ENCODE data around the gene MCF2L. TPM values are rescaled to one million over a fixed set of nuclear protein-coding genes. Genes with fewer than 3 reads are reported as not detected.

Gene MCF2L
- total RNA-seq, 2 experiments from 2014 or later: 1.6 to 2.8 TPM

DNA sequence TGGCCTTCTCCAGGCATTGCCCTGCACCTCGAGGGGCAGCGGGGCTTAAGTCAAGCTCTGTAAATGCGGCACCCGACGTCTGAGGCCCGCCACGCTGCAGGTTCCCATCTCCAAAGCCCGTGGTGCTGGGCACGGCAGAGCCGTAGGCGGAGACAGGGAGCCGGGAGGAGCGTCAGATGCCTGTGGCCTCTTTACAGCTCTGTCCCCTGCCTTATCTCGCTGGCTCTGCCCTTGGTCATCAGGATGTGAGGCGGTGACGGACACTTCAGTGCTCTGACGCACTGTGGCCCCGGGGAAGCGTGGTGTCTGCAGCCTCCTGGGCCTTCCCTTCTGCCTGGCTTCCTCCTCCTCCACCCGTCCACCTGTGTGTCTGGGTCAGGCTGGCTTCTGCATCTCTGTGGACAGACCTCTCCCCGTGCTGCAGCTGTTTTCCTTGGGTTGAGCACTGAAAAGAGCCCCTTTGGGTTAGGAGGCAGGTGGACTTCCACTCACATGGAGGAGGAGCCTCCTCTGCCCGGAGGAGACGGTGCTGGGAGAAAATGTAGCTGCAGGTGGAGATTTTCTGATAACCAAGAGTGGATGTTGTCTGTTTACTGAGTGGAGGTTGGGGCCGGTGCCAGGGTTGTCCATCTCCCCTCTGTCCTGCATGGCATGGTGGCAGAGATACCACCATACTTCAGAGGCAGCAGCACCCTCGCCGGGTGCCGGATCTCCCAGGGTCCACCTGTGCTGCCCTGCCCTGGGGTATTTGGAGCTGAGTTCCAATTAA, 14.6 kb downstream of the MCF2L start:
- DNase-seq: no peak
- Mint-ChIP-seq H3K27ac (no peak overlapping the region), H3K9me3 (ENCODE audit: low read depth) (no peaks in the 10 kb centered on the region), H3K4me1 (no peaks in the 10 kb centered on the region), H3K4me3 (no peak overlapping the region), H3K36me3 (no peaks in the 10 kb centered on the region), H3K27me3 (peaks cover 2% of the 10 kb centered on the region)
- no peak for ATAC-seq
- CTCF ChIA-PET: no interaction called here

DNA sequence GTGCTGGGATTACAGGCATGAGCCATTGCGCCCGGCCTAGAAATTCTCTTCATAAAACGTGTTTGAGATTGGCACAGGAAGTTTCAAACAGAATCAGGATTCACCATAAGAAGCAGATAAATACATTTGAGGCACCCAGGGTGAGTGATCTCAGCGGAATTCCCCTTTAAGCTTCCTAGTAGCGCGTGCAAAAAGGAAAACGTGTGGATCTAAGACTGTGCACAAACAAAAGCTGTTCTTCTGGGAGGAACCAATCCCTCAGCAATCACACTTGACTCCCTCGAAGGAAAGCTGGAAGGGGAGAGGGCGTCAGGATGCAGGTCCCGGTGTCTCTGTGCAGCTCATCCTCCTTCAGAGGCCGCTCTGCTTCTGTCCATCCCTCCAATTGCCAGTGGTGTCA, 15.5 kb downstream of the MCF2L start:
- no peaks in the 10 kb centered on the region for H3K4me1 Mint-ChIP-seq
- no peaks in the 10 kb centered on the region for H3K9me3 Mint-ChIP-seq (ENCODE audit: low read depth)
- H3K27ac Mint-ChIP-seq: no peak overlapping the region
- H3K4me3 Mint-ChIP-seq: no peak overlapping the region
- DNase-seq: no peak
- H3K27me3 Mint-ChIP-seq: peaks cover 2% of the 10 kb centered on the region
- CTCF ChIA-PET: interaction anchor here (1.1 kb wide), 1 partner anchor 15 kb away, joined by 3 read pairs; the partner anchor contains the start of gene MCF2L
- H3K36me3 Mint-ChIP-seq: no peaks in the 10 kb centered on the region
- ATAC-seq: no peak

DNA sequence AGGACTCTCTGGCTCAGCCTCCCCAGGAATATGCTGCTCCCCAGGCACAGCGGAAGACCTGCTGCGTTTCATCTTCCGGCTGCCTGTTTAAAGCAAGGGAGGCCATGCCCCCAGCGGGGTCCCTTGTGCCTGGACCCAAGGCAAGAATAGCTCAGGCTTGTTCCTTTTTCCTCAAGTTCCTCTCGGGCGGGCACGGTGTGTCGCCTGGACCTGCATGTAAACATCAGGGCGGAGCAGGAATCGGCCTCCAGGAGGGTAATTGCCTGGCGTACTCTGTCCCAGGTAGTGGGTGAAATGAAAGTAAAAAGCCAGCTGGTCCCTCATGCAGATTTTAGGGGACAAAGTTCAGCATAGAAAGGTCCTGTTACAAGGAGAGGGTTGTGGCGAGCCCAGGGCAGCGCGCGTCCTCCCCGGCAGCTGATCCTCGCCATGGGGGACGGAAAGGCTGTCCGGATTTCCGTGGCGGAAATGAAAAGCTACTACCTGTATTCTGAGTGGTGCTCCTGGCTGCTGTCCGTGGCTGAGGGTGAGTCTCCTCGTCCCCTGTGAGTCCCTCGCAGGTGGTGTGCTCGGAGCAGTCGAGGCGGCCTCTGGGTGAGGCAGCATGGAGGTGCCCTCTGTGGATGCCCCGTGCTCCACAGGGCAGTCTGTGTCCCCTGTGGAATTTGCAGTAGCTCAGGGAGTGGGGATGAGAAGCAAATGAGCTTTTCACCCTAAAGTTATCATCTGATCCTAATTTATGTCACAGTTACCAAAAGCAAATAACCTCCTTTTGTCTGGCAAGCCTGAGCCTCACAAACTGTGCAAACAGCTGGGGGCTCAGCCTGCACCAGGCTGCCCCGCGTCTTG, 16.2 kb downstream of the MCF2L start:
- H3K9me3 Mint-ChIP-seq (ENCODE audit: low read depth): no peaks in the 10 kb centered on the region
- ATAC-seq (no peak), DNase-seq (no peak)
- H3K4me1 Mint-ChIP-seq: no peaks in the 10 kb centered on the region
- no peaks in the 10 kb centered on the region for H3K36me3 Mint-ChIP-seq
- no peak overlapping the region for H3K27ac Mint-ChIP-seq
- H3K4me3 Mint-ChIP-seq: no peak overlapping the region
- CTCF ChIA-PET: interaction anchor here (1.1 kb wide), 1 partner anchor 16 kb away, joined by 3 read pairs; the partner anchor contains the start of gene MCF2L
- H3K27me3 Mint-ChIP-seq: no peaks in the 10 kb centered on the region

DNA sequence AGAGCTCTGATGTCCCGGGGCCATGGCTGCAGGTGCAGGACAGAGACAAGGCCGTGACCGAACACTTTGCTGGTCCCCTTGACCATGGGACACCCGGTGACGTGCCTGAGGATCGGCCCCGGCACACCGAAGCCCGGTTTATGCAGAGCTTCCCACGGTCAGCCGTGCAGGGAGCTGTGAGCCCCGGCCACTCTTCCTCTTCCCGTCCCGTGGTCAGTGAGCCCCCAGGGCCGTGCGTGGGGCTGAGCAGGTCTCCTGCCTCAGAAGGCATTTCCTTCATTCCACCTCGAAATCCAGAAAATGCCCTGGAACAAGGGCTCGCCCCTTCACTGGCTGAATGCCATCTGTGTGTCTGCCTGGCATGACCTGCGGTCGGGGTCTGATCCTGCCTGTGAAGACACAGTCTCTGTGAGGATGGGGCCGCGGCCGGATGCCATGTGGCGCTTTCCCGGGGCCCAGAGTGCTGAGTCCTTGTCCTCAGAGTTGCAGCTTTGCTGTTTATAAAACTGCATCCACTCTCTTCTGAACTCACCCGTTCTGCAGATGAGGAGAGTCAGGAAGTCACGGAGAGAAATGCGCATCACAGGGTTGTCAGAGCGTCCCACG, 16.9 kb downstream of the MCF2L start:
- Mint-ChIP-seq H3K36me3 (no peaks in the 10 kb centered on the region), H3K9me3 (ENCODE audit: low read depth) (no peaks in the 10 kb centered on the region), H3K4me3 (no peak overlapping the region), H3K27me3 (no peaks in the 10 kb centered on the region), H3K27ac (no peak overlapping the region), H3K4me1 (no peaks in the 10 kb centered on the region)
- CTCF ChIA-PET: no interaction called here
- DNase-seq: no peak
- ATAC-seq: no peak

- H3K9me3 Mint-ChIP-seq (ENCODE audit: low read depth): no peaks in the 10 kb centered on the region
- H3K36me3 Mint-ChIP-seq: no peaks in the 10 kb centered on the region
- no peak overlapping the region for H3K4me3 Mint-ChIP-seq
- ATAC-seq (no peak), DNase-seq (no peak)
- no peaks in the 10 kb centered on the region for H3K4me1 Mint-ChIP-seq
- H3K27me3 Mint-ChIP-seq: no peaks in the 10 kb centered on the region
- CTCF ChIA-PET: no interaction called here
- H3K27ac Mint-ChIP-seq: no peak overlapping the region
These were observed 17.5 kb downstream of the MCF2L start for GRCh38 chr13:112986470-112986869.

DNA sequence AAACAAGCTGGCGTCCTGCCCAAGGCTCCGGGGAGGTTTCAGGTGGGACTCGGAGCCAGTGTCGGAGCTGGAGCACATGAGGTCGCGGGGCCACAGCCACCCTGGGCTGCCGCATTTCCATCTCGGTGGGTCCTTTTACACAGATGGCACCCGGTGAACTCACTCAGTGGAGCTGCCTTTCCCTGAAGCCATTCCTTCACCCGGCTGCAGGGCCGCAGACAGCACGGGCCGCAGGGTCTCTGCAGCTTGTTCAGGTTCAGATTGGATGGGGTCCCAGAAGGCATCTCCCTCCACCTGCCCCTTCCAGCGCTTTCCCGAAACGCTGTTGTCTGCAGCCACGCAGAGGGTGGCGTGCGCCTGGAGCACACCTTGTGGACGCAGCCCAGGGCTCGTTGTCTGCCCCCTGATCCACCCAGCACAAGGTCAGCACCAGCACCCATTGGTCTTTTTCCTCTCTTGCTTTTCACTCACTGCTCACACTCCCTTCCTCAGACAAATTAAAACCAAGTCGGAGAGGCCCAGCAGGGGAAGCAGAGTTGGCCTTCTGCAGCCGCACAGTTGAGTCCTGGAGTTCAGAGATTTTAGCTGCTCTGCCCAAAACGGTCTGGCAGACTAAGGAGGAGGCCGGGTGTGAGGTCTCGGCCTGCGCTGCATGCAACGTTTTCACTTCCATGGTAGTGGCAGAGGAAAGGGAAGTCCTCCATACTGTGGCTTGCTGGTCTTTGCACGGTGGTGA, 18.1 kb downstream of the MCF2L start:
- CTCF ChIA-PET: no interaction called here
- DNase-seq (no peak), ATAC-seq (no peak)
- no peaks in the 10 kb centered on the region for H3K9me3 Mint-ChIP-seq (ENCODE audit: low read depth)
- no peaks in the 10 kb centered on the region for H3K27me3 Mint-ChIP-seq
- H3K4me1 Mint-ChIP-seq: no peaks in the 10 kb centered on the region
- H3K4me3 Mint-ChIP-seq: no peak overlapping the region
- H3K27ac Mint-ChIP-seq: no peak overlapping the region
- H3K36me3 Mint-ChIP-seq: no peaks in the 10 kb centered on the region

DNA sequence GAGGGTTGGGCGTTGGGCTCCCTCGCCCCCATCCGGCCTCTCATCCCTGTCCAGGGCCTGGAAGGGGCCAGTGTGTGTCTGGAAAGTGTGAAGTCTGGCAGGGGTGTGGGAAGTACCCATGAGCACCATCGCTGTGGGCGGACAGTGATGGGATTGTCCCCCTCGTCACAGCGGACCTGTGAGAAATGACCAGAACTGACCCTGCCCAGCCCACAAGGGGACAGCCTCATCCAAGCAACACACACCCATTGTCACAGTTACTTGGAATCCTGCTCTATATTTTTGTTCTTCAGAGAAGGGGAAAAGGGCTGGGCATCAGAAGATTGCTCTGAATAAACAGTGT, 18.6 kb downstream of the MCF2L start:
- Mint-ChIP-seq H3K9me3 (ENCODE audit: low read depth) (no peaks in the 10 kb centered on the region), H3K4me1 (no peaks in the 10 kb centered on the region), H3K36me3 (no peaks in the 10 kb centered on the region), H3K4me3 (no peak overlapping the region), H3K27ac (no peak overlapping the region), H3K27me3 (no peaks in the 10 kb centered on the region)
- DNase-seq (no peak), ATAC-seq (no peak)
- CTCF ChIA-PET: no interaction called here

DNA sequence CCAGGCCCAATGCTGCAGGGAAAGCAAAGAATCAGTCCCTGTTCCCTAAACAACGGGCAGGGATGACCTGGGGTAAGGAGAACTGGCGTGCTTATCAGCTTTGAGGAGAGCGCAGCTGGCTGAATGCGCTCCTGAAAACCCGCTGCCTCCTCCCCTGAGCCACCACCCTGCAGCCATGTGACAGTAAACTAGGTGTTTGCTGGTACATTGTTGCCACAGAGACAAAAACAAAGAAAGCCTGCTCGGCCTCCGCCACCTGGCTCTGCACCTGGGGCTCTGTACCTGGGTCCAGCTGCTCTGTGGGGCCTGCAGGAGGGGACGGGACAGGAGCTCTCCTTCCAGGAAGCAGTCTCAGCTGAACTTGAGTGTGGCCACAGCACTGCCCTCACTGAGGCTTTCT, 21.8 kb downstream of the MCF2L start:
- H3K4me3 Mint-ChIP-seq: no peak overlapping the region
- no peaks in the 10 kb centered on the region for H3K4me1 Mint-ChIP-seq
- ATAC-seq (no peak), DNase-seq (no peak)
- H3K9me3 Mint-ChIP-seq (ENCODE audit: low read depth): no peaks in the 10 kb centered on the region
- H3K36me3 Mint-ChIP-seq: no peaks in the 10 kb centered on the region
- no peak overlapping the region for H3K27ac Mint-ChIP-seq
- CTCF ChIA-PET: no interaction called here
- H3K27me3 Mint-ChIP-seq: no peaks in the 10 kb centered on the region

DNA sequence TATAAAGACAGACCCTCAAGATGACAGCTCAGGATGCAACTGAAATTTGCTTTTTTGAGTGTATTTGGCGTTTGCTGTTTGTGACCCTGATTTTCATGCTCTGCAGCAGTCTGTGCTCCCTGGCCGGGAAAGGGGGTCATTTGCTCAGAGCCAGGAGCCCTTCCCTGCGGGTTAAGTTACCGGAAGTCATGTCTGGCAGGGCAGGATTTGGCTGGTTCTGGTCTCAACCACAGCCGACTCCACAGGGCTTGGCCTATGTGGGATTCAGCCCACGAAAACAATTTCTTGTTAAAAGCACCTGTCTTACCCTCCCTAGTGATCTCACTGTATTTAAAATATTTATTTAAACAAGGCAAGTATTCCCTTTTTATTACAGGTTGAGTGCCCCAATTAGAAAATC, 22.6 kb downstream of the MCF2L start:
- no peaks in the 10 kb centered on the region for H3K27me3 Mint-ChIP-seq
- no peak overlapping the region for H3K27ac Mint-ChIP-seq
- no peaks in the 10 kb centered on the region for H3K36me3 Mint-ChIP-seq
- CTCF ChIA-PET: no interaction called here
- ATAC-seq (no peak), DNase-seq (no peak)
- H3K4me1 Mint-ChIP-seq: no peaks in the 10 kb centered on the region
- no peaks in the 10 kb centered on the region for H3K9me3 Mint-ChIP-seq (ENCODE audit: low read depth)
- no peak overlapping the region for H3K4me3 Mint-ChIP-seq

DNA sequence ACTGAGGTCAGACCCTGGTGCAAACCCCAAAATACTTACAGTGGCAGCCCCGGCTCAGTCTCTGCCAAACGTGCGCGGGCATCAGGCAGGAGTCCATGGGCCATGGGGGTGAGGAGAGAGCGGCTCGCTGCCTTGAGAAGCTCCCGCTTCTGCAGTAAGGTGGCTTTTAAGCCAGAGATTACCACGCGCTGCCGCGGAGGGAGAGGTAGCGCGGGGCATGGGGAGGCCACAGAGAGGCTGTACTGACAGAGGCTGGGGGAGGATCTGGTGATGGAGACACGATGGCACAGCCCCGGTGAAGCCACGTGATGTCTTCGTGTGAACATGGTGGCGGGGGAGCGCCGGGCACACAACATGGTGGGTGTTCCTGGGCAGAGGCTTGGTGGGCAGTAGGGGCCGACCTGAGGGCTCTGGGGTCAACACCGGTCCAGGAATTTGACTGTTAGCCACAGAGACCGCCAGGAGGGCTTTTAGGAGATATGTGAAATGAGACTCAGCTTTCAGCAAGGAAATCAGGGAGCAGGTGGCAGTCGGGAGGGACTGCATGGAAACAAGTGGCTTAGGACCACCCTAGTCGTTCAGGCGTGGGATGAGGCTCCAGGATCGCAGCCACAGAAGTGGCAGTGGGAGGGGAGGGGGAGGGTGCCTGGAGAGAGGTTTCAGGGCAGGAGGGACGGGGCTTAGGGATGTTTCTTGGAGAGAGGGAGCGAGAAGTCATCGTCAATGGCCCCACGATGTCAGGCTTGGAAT, 24.1 kb downstream of the MCF2L start:
- Mint-ChIP-seq H3K27ac (no peak overlapping the region), H3K4me3 (no peak overlapping the region), H3K4me1 (no peaks in the 10 kb centered on the region), H3K27me3 (no peaks in the 10 kb centered on the region), H3K36me3 (no peaks in the 10 kb centered on the region), H3K9me3 (ENCODE audit: low read depth) (no peaks in the 10 kb centered on the region)
- CTCF ChIA-PET: no interaction called here
- no peak for DNase-seq
- no peak for ATAC-seq

DNA sequence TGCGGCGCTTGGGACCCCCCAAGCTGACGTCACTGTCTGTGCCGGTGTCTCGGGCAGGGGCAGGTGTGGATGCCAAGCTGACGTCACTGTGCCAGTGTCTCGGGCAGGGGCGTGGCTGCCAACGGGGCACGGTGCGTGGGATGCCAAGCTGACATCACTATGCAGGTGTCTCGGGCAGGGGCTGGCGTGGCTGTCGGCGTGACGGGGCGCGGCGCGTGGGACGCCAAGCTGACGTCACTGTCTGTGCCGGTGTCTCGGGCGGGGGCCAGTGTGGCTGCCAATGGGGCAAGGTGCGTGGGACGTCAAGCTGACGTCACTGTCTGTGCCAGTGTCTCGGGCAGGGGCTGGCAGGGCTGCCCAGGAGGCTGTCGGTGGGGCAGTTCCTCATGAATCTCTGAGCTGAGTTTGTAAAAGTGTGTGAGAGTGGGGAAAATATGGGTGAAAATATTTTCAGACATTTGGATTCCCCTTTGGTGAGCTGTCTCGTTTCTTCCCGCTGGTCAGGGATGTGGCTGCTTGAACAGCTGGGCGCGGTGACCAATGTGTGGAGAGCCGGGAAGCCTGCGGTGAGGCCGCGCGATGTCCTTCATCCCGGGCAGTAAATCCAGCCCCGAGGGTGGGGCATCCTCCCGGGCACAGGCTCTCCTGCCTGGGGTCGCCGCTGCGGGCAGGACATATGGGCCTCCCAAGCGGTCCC, 25.2 kb downstream of the MCF2L start:
- H3K4me1 Mint-ChIP-seq: no peaks in the 10 kb centered on the region
- H3K4me3 Mint-ChIP-seq: no peak overlapping the region
- H3K27me3 Mint-ChIP-seq: no peaks in the 10 kb centered on the region
- DNase-seq: no peak
- no peak for ATAC-seq
- H3K36me3 Mint-ChIP-seq: no peaks in the 10 kb centered on the region
- no peak overlapping the region for H3K27ac Mint-ChIP-seq
- no peaks in the 10 kb centered on the region for H3K9me3 Mint-ChIP-seq (ENCODE audit: low read depth)
- CTCF ChIA-PET: no interaction called here

DNA sequence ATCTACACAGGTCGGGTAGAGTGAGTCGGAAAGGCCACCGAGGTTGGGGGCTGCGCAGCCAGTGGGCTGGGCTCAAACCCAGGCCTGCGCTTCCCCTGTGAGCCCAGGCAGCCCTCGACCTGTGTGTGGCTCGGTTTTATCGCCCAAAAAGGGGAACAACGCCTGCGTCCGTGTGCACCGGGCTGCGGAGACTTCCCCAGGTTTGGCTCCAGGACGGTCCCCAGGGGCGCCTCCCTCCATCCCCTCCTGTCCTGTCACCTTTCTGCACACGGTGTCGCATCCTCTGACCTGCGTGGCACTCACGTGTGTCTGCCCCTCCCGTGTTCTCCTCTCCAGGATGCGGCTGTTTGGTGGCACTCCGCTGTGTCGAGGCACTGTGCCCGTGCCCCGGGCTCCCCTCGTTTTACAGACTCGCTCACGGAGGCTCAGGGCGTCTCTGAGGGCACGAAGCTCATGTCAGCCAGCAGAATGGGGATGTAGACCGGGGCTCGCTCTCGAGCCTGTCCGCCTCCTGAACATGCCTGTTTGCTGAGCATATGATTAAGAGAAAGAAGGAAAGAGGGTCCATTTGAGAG, 25.9 kb downstream of the MCF2L start:
- H3K4me1 Mint-ChIP-seq: no peaks in the 10 kb centered on the region
- no peaks in the 10 kb centered on the region for H3K9me3 Mint-ChIP-seq (ENCODE audit: low read depth)
- H3K27ac Mint-ChIP-seq: no peak overlapping the region
- H3K36me3 Mint-ChIP-seq: no peaks in the 10 kb centered on the region
- H3K4me3 Mint-ChIP-seq: no peak overlapping the region
- DNase-seq (no peak), ATAC-seq (no peak)
- no peaks in the 10 kb centered on the region for H3K27me3 Mint-ChIP-seq
- CTCF ChIA-PET: no interaction called here
